KG1 (cell line): ENCODE results near the gene PYGB.
"Not testable (repeated sequence)": the region's sequence is repeated elsewhere in the genome, so short reads cannot be mapped to it uniquely, and the experiment has no call there.

Experiments used
- DNase-seq: peaks from one replicate; lab custom pipeline; 2025; lab: John Stamatoyannopoulos, UW

The PYGB gene

DNA sequence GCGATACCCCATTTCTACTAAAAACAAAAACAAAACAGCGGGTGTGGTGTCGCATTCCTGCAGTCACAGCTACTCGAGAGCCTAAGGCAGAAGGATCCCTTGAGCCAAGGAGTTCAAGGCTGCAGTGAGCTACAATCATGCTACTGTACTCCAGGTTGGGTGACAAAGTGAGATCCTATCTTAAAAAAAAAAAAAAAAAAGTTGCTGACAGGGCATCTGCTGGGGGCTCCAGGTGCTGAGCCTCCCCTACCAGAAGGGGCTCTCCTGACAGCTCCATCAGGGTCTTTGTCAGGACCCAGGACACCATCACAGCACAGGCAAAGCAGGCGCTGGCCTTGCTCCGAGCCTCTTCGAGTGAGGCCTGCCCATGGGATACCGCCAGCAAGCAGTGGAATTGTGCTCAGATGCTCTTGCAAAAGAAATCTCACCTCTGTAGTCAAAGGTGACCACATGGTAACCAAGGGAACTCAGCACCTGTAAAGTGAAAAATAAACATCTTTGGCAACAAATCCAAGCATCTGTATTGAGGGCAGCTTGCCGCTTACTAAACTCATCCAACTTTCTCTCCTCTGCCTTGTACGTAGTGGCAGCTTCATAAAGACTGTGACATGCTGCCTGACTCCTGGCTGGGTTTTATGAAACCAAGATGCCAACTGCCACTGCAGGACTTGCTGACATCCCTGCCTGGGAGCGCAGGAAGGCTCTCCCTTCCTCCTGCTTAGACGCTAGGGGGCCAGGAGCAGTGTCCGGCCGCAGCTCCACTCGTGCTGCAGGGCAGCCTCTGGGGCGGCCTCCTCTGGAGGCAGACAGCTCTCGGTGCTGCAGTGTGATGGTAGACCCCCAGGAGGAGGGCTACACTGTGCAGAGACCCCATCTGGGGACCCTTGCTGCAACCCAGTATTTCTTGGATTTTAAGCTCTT is 66.9 kb downstream of the PYGB start:
- DNase-seq, result no peak

DNA sequence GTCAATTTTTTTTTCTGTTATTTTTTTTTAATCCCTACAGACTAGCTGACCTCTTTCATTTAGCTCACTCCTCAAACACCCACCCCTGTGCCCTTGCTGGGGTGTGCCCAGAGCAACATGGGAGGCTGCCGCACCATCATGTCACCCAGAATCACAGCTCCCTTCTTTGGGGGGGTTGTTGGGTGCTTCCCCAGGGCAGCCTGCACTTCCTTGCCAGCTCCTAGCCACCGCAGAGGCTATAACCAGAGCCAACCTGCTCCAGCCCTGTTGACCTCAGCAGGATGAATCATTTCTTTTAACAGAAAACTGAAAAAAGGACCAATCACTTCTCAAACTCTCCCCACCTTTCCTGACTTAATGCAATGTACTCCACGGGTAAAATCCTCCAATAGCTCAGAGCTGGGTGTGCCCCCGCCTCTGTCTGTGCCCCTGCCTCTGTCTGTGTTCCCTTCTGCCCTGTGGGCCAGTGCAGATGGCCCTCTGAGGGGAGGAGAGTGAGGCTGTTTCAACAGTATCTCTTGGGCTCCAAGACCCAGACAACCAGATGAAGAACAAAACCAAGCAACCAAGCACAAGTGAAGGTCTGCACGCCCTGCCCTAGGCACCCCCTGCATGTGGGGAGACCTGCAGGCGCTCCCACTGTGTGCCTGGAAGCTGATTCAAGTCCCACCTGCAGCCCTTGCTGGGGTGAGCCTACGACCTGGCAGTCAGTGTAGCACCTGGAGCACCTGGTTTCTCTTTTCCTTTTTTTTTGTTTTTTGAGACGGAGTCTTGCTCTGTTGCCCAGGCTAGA is 67.7 kb downstream of the PYGB start:
- DNase-seq, result no peak

DNA sequence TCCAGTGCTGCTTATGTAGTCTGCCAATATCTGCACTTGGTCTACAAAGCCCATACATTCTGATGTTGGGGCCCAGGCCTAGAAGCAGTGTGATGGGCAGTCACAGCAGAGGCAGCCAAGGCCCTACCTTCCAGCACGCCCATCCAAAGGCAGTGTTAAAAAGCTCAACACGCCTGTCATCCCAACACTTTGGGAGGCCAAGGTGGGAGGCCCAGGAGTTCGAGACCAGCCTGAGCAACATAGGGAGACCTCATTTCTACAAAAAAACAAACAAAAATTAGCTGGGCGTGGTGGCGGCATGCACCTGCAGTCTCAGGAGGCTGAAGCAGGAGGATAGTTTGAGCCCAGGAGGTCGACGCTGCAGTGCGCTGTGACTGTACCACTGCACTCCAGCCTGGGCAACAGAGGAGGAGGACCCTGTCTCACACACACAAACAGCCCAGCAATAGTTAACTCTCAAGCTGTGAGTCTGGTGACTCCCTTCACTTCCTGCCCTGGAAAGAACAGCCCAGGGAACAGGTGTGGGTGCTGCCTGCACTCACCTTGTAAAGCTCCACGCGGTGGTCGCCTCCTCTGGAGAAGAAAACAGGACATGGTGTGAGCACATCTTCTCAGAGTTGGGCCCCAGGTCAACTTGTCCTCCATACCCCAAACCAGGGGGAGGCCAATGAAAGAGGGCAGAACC is 68.8 kb downstream of the PYGB start:
- DNase-seq, result no peak

DNA sequence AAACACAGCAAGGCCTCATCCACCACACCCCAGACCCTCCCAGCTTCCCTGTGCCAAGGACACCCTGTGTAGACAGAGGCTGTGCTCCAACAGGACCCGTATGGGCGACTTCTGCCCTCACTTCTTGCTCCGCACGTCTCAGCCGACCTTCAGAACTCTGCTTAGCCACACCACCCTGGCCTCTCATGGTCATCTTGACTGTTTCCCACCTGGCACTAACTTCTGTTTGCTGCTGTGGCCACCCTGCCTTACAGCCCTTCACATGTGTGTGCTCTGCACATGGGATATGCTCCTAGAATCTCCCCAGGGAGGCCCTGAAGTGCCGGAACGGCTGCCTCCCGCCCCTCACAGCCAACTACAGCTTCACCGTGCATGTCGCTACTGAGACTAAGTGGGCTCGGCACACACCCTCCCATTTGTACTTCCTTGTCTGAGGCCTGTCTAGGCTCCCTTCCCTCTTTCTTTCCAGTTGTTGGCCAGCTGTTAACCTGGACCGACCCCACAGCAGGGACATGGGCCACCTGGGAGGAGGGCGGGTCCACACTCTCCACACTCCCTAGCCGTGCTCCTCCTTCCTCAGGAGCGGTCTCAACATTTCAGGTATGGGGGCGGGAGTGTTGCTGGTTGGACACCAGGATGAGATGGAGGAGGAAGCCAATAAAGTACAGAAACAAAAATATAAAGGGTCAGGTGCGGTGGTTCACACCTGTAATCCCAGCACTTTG is 69.6 kb downstream of the PYGB start:
- DNase-seq, result no peak

- DNase-seq, result no peak
Observed at GRCh38 chr20:25318471-25319240, 70.8 kb downstream of the PYGB start.

DNA sequence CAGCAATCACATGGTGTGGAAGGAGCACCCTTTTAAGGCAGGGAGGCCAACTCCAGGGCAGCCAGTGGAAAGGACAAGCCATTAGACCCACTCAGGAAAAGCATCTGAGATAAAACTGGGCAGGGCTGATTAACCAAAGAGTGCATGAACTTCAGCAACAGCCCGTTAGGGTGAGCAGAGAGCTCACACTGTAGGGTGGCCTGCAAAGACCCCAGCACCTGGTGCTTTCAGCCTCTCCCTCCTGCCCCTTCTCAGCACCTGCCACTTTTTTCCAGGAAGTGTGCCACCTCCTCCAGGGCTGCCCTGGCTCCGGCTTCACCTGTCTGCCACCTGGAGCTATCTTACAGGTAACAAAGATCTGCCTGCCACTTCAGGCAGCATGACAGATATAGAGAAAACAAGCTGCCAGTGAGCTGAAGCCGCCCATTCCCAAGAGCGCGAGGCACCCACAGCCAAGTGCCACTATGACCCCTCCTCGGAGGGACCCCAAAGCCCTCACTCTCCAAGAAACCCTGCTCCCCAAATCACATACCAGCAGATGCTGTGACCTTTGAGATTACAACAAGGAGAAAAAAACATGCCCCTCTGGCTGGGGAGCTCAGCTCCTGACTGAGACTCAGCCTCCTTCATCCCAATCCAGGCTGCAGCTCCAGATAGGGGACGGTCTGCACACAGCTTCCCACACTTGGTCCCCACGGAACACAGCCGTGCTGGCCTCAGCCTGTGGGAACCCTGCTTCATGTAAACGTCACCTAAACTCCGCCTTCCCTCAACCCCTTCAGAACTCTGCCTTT is 71.6 kb downstream of the PYGB start:
- no peak for DNase-seq

- DNase-seq, result no peak
Observed at GRCh38 chr20:25320035-25320800, 72.3 kb downstream of the PYGB start.

GRCh38 chr20:25321262-25321831 is 73.5 kb downstream of the PYGB start:
- DNase-seq, result no peak

DNA sequence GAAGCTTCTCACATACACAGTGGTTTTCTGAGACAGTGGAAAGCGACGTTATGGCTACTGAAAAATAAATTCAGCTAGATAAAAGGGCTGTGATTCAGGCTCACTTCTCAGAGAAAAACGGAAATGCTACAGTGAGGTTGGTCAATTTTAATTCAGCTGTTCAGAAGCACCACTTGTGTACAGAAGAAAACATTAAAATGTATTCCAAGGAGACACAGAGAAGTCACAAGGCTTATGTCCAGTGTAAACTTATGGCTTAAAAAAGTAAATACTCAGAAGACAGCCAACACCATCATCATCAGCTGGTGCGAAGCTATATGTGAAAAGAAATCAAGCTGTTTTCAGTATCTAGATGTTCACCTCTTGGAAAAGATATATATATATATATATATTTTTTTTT is 74.1 kb downstream of the PYGB start:
- no peak for DNase-seq

DNA sequence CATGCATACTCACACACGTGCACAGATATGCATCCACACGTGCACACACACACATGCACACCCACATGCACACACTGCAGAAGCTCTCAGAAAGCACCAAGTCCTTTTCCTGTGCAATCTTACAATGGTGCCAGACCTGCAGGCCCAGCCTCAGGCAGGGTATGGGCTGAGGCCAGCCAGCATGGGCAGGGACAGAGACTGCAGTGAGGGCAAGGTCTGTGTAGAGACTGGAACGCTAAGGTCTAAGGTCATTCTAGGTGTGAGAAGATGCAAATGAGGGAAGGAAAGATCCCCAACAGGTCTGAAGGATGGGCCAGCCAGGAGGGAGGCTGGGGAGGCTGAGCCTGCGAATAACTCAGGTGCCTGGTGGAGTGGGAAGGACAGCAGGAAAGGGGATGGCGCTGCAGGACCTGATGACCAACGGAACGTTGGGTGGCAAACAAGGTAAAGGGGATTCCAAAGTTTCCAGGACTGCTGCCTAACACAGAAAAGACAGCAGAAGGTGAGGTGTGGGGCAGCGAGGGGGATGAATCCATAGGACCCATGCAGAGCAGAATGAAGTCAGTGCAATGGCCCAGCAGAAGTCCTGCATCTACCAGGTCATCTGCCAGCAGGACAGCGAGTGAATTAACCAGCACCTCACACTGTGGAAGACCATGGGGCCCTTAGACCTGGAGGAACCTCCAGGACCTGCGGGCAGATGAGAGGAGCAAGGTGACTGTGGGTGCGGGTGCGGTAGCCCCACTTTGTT is 75.8 kb downstream of the PYGB start:
- no peak for DNase-seq

GRCh38 chr20:25324412-25324811 is 76.5 kb downstream of the PYGB start:
- DNase-seq, result no peak

DNA sequence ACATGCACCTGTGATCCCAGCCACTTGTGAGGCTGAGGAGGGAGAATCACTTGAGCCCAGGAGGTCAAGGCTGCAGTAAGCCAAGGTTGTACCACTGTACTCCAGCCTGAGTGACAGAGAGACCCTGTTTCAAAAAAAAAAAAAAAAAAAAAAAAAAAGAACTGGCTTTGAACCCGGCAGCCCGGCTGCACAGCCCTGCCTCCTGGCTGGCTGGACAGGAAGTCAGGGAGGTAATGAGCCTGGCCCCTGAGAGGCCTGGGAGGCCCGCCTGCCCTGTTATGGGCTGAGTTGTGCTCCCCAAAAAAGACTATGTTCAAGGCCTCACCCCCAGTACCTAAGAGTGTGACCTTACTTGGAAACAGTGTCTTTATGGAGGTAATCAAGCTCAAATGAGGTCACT is 77.2 kb downstream of the PYGB start:
- no peak for DNase-seq

DNA sequence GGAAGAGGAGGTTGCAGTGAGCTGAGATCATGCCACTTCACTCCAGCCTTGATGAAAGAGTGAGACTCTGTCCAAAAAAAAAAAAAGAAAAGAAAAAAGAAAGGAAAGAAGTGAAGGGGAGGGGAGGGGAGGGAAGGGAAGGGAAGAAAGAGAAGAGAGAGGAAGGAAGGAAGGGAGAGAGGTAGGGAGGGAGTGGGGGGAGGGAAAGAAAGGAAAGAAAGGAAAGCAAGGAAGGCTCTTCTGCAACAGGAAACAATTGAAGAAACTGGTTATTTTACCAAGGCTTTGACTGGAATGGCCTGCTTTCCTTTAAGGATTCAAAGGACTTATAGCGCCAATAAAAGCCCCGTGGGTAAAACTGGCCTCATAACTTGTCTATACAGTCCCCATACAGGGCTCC is 78.1 kb downstream of the PYGB start:
- no peak for DNase-seq

DNA sequence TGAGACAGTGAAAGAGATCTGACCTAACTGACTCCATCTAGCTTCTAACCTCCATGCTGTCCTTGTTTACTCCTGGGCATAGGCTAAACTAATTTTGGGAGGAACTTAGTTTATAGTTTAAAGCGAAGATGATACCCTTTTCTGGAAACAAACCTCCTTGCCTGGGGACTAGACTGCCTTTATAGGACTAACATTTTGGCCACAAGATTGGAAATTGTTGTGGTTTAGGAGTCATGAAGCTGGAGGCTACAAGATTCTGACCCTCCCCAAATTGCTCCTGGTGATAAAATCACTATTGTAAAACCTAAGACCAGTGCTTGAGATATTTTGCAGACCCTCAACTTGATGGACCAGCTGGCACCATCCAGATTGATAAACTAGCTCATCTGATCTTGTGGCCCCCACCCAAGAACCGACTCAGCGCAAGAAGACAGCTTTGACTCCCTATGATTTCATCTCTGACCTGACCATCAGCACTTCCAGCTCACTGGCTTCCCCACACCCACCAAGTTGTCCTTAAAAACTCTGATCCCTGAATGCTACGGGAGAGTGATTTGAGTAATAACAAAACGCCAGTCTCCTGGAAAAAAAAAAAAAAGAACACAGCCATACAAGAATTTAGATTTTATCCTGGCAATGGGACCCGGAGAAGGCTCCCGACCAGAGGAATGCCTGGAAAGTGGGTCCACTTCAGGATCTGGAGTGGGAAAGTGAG is 79.8 kb downstream of the PYGB start:
- no peak for DNase-seq

- DNase-seq, result no peak
Observed at GRCh38 chr20:25328954-25329498, 81.1 kb downstream of the PYGB start.

DNA sequence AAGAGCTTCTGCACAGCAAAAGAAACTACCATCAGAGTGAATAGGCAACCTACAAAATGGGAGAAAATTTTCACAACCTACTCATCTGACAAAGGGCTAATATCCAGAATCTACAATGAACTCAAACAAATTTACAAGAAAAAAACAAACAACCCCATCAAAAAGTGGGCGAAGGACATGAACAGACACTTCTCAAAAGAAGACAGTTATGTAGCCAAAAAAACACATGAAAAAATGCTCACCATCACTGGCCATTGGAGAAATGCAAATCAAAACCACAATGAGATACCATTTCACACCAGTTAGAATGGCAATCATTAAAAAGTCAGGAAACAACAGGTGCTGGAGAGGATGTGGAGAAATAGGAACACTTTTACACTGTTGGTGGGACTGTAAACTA is 87.1 kb downstream of the PYGB start:
- not testable (repeated sequence) for DNase-seq
